Frontal cortex (tissue), 4 donors: ENCODE measurements around the gene NCBP3. TPM values are rescaled to one million over a fixed set of nuclear protein-coding genes. Genes with fewer than 3 reads are reported as not detected.

Experiments used
- DNase-seq, 2 donors: peaks; one replicate each; pipeline ENCODE4 v3.0.0; 2012; ENCODE audit warnings: low spot score in 2 of 2
- FAIRE-seq: peaks from 2 replicates; lab custom pipeline; 2012; peaks lifted over from hg19 to GRCh38; lab: Jason Lieb, UNC
- total RNA-seq: library from RNA; depleted of rRNA; stranded (reverse); fragments of >200 nt; gene quantifications from one replicate; pipeline ENCODE4 v1.2.3, GENCODE V29; 2014
- donor health status: control.
- donor health status: control.
- donor health status: control.

The NCBP3 gene
- total RNA-seq, 1 donor from 2014 or later = 20.8 TPM

GRCh38 chr17:3768341-3768740 lies 77.7 kb downstream of the NCBP3 start:
- no peak for DNase-seq
- FAIRE-seq = no peak

- DNase-seq = no peak
- FAIRE-seq = no peak
Measured at GRCh38 chr17:3766779-3767178, 79.3 kb downstream of the NCBP3 start.

GRCh38 chr17:3765981-3766380 lies 80.1 kb downstream of the NCBP3 start:
- FAIRE-seq (no peak), DNase-seq (no peak)

GRCh38 chr17:3763777-3764170 lies 82.3 kb downstream of the NCBP3 start:
- no peak for FAIRE-seq
- no peak for DNase-seq

- no peak for DNase-seq
Measured at GRCh38 chr17:3762922-3763776, 82.9 kb downstream of the NCBP3 start.

GRCh38 chr17:3761918-3762380 lies 84.1 kb downstream of the NCBP3 start:
- FAIRE-seq (no peak), DNase-seq (no peak)

More at GRCh38 chr17:3762922-3763776, 82.9 kb downstream of the NCBP3 start:
- no peak for FAIRE-seq

- FAIRE-seq (no peak), DNase-seq (no peak)
Measured at GRCh38 chr17:3761036-3761917, 84.8 kb downstream of the NCBP3 start.

GRCh38 chr17:3759597-3760216 lies 86.3 kb downstream of the NCBP3 start:
- FAIRE-seq (no peak), DNase-seq (no peak)

GRCh38 chr17:3755335-3756030 lies 90.6 kb downstream of the NCBP3 start:
- DNase-seq = no peak

GRCh38 chr17:3754458-3755334 lies 91.3 kb downstream of the NCBP3 start:
- FAIRE-seq = no peak

More at GRCh38 chr17:3755335-3756030, 90.6 kb downstream of the NCBP3 start:
- FAIRE-seq = no peak

GRCh38 chr17:3754066-3754457 lies 92.0 kb downstream of the NCBP3 start:
- no peak for DNase-seq
- no peak for FAIRE-seq

More at GRCh38 chr17:3754458-3755334, 91.3 kb downstream of the NCBP3 start:
- DNase-seq = no peak

GRCh38 chr17:3753624-3754023 lies 92.4 kb downstream of the NCBP3 start:
- no peak for FAIRE-seq
- DNase-seq = no peak

Other genes with a start within 250 kb of the NCBP3 start
- 4.5 TPM for gene TRPV1, start 236.8 kb downstream of the NCBP3 start, total RNA-seq
- gene SHPK, start 210.0 kb downstream of the NCBP3 start, total RNA-seq = 8.6 TPM
- 5.7 TPM for gene CTNS, start 209.5 kb downstream of the NCBP3 start, total RNA-seq
- gene TAX1BP3, start 177.7 kb downstream of the NCBP3 start, total RNA-seq = 26.9 TPM
- gene EMC6, start 177.4 kb downstream of the NCBP3 start, total RNA-seq = 7.3 TPM
- 5.3 TPM for gene P2RX5, start 150.1 kb downstream of the NCBP3 start, total RNA-seq
- 0.82 TPM for gene HASPIN, start 122.3 kb downstream of the NCBP3 start, total RNA-seq
- gene ITGAE, start 45.1 kb downstream of the NCBP3 start, total RNA-seq = 11.0 TPM
- 9.0 TPM for gene CAMKK1, start 46.8 kb upstream of the NCBP3 start, total RNA-seq
- not detected for gene P2RX1, start 70.2 kb upstream of the NCBP3 start, total RNA-seq
- gene ATP2A3, start 118.2 kb upstream of the NCBP3 start, total RNA-seq = 2.4 TPM